K562 (cell line): Measurements from ENCODE around the gene DUS1L. TPM values are rescaled to one million over a fixed set of nuclear protein-coding genes. Genes with fewer than 3 reads are reported as not detected.

Source experiments
- ATF6 ChIP-seq: sonication (generic); formaldehyde crosslinking; IDR thresholded peaks from 2 replicates; pipeline ENCODE4 v1.4.0; 2020; ENCODE audit warnings: mild to moderate bottlenecking, missing genetic modification reagents
- C11orf30 ChIP-seq: fragments of 450-650 bp; IDR thresholded peaks from 2 replicates; pipeline ENCODE4 v1.6.1; 2016; ENCODE audit warnings: low read depth, mild to moderate bottlenecking
- CTBP1 ChIP-seq: fragments of 450-650 bp; IDR thresholded peaks from 2 replicates; pipeline ENCODE4 v1.6.1; 2016; ENCODE audit warnings: borderline replicate concordance
- CTCF ChIP-seq, 3 experiments: IDR thresholded peaks in 2 of 3; conservative IDR thresholded peaks in 1 of 3; 2 replicates each; pipeline ENCODE4 v1.5.1; 2011 to 2012; ENCODE audit warnings: low read length in 3 of 3, mild to moderate bottlenecking in 3 of 3, control low read depth in 2 of 3, improper control_type of control experiment in 1 of 3, inconsistent platforms in 1 of 3, low read depth in 1 of 3, mixed read lengths in 1 of 3, moderate library complexity in 1 of 3; ENCODE audit not compliant: insufficient read depth in 2 of 3
- E2F6 ChIP-seq, 2 experiments: IDR thresholded peaks; 2 replicates each; pipeline ENCODE4 v1.6.1; 2011; ENCODE audit warnings: borderline replicate concordance in 1 of 2, control low read depth in 1 of 2, low read depth in 1 of 2, low read length in 1 of 2, mild to moderate bottlenecking in 1 of 2, mixed read lengths in 1 of 2, moderate library complexity in 1 of 2; ENCODE audit not compliant: insufficient read depth in 1 of 2, insufficient read length in 1 of 2, poor library complexity in 1 of 2, severe bottlenecking in 1 of 2; ENCODE audit errors: extremely low read depth in 1 of 2
- ETV5 ChIP-seq: sonication (generic); formaldehyde crosslinking; IDR thresholded peaks from 2 replicates; pipeline ENCODE4 v1.4.0; 2020; ENCODE audit warnings: low read depth, mild to moderate bottlenecking, missing genetic modification reagents
- KAT8 ChIP-seq: fragments of 450-650 bp; IDR thresholded peaks from 2 replicates; pipeline ENCODE4 v1.6.1; 2016; ENCODE audit warnings: low read depth, mild to moderate bottlenecking
- MAFG ChIP-seq: fragments of 450-650 bp; conservative IDR thresholded peaks from 2 replicates; pipeline ENCODE4 v1.6.1; 2016; ENCODE audit warnings: missing genetic modification characterization, missing compliant biosample characterization
- MTA3 ChIP-seq: fragments of 450-650 bp; formaldehyde crosslinking; IDR thresholded peaks from 2 replicates; pipeline ENCODE4 v1.6.1; 2017; ENCODE audit warnings: mild to moderate bottlenecking, borderline replicate concordance
- NBN ChIP-seq: fragments of 450-650 bp; IDR thresholded peaks from 2 replicates; pipeline ENCODE4 v1.6.1; 2016; ENCODE audit warnings: low read depth, mild to moderate bottlenecking
- NFXL1 ChIP-seq: fragments of 450-650 bp; formaldehyde crosslinking; IDR thresholded peaks from 2 replicates; pipeline ENCODE4 v1.4.0; 2021; ENCODE audit warnings: mild to moderate bottlenecking
- NR2C1 ChIP-seq, 2 experiments: fragments of 450-650 bp; IDR thresholded peaks; 2 replicates each; pipeline ENCODE4 v1.6.1; 2017; ENCODE audit warnings: mild to moderate bottlenecking in 2 of 2, antibody characterized with exemption in 1 of 2, inconsistent platforms in 1 of 2, missing compliant biosample characterization in 1 of 2, missing genetic modification characterization in 1 of 2
- PHTF2 ChIP-seq: fragments of 250-450 bp; sonication (Bioruptor Pico); IDR thresholded peaks from 2 replicates; pipeline ENCODE4 v1.5.0; 2021; ENCODE audit warnings: mild to moderate bottlenecking
- POLR2A ChIP-seq: fragments of 450-650 bp; conservative IDR thresholded peaks from 2 replicates; pipeline ENCODE4 v1.6.1; 2016
- SAP30 ChIP-seq: fragments of 200-600 bp; sonication (generic); IDR thresholded peaks from 2 replicates; pipeline ENCODE4 v1.6.1; 2012; ENCODE audit warnings: borderline replicate concordance, low read depth, mild to moderate bottlenecking, moderate library complexity, low read length, control low read depth, inconsistent platforms; ENCODE audit not compliant: insufficient read depth, poor library complexity, severe bottlenecking
- SIRT6 ChIP-seq: IDR thresholded peaks from one replicate; pipeline ENCODE4 v1.6.1; 2012; ENCODE audit warnings: low read depth, mild to moderate bottlenecking, control low read depth, inconsistent platforms, low read length, moderate library complexity
- SP2 ChIP-seq: IDR thresholded peaks from 2 replicates; pipeline ENCODE4 v1.6.1; 2011; ENCODE audit warnings: mild to moderate bottlenecking, low read depth, low read length, moderate library complexity; ENCODE audit not compliant: poor library complexity, severe bottlenecking; ENCODE audit errors: extremely low read depth
- ZBTB33 ChIP-seq: sonication (generic); formaldehyde crosslinking; IDR thresholded peaks from 2 replicates; pipeline ENCODE4 v1.8.1; 2023; ENCODE audit warnings: mild to moderate bottlenecking, missing genetic modification reagents
- ZFP36 ChIP-seq: fragments of 150-350 bp; IDR thresholded peaks from 2 replicates; pipeline ENCODE4 v1.6.1; 2018; ENCODE audit warnings: low read length, low read depth; ENCODE audit not compliant: partially characterized antibody
- ZNF76 ChIP-seq: fragments of 250-450 bp; sonication (Bioruptor Pico); IDR thresholded peaks from 2 replicates; pipeline ENCODE4 v1.4.0; 2020; ENCODE audit warnings: mild to moderate bottlenecking, moderate library complexity, borderline replicate concordance
- polyA plus RNA-seq, 8 experiments: library from polyadenylated mRNA; depleted of rRNA in 4 of 8; stranded (reverse) in 5 of 8; unstranded in 3 of 8; fragments of >200 nt; fragmentation: Nextera tagmentation in 2 of 8; fragmentation: Illumina TruSeq in 1 of 8; extraction: Ambion mirVana in 2 of 8; extraction: Trizol in 1 of 8; gene quantifications; 2 replicates each; pipeline versions ENCODE4 v1.2.1 to v1.2.3, GENCODE V29; 2011 to 2014; ENCODE audit warnings: inconsistent platforms in 1 of 8, missing spikeins in 1 of 8
- total RNA-seq, 7 experiments: library from RNA; depleted of rRNA in 6 of 7; stranded (reverse); fragments of >200 nt in 6 of 7; fragmentation: Illumina TruSeq in 2 of 7; extraction: Trizol in 2 of 7; gene quantifications; 2 replicates each; pipeline versions ENCODE4 v1.2.1 to v1.2.3, GENCODE V29; 2011 to 2021; ENCODE audit warnings: low replicate concordance in 1 of 7

Gene DUS1L
- total and polyA plus RNA-seq, 9 of the 15 experiments (the other 6 are each of a cell fraction or from before 2014, with no cell fraction given) = 7.8 to 210 (median 83.9) TPM

- TF ChIP-seq PHTF2 (no peak), MTA3 (peak; percentile 80; the same call in 1 of the 2 replicates), SAP30 (peak; percentile 87), MAFG (no peak), SIRT6 (no peak), E2F6 (IDR thresholded peaks at IDR 0.05; ENCODE audit: borderline replicate concordance in 1 of 2, extremely low read depth in 1 of 2, insufficient read depth in 1 of 2, insufficient read length in 1 of 2, low read depth in 1 of 2, low read length in 1 of 2, poor library complexity in 1 of 2, severe bottlenecking in 1 of 2) (peak; percentile 51 to 83), C11orf30 (no peak; the same call in 1 of the 2 replicates), POLR2A (peak; percentile 99), ZNF76 (CRISPR knock-in tag) (no peak), CTBP1 (peak; percentile 99), CTCF (IDR thresholded peaks at IDR 0.05 in 2 of 3, conservative IDR thresholded peaks at IDR 0.05 in 1 of 3; ENCODE audit: insufficient read depth in 2 of 3, low read depth in 1 of 3, low read length in 3 of 3) (peak; percentile 81 to 95 (median 93)), NR2C1 (IDR thresholded peaks at IDR 0.05) (no peak), NR2C1 (tag; IDR thresholded peaks at IDR 0.05) (no peak), ETV5 (0 out of 2 replicates have a peak, but pooled peaks have one; percentile 54), SP2 (peak; percentile 20), ATF6 (CRISPR knock-in tag) (no peak), ZFP36 (no peak), NBN (peak; percentile 26; the same call in 1 of the 2 replicates), ZBTB33 (CRISPR knock-in tag) (peak; percentile 94), KAT8 (no peak), NFXL1 (CRISPR knock-in tag) (no peak)
Measured at GRCh38 chr17:82037092-82037888, 28.3 kb downstream of the DUS1L start, which contains the start of gene DCXR (continued).
